GM12892 (cell line): ENCODE results near the gene E2F3.
"Not testable (repeated sequence)": the region's sequence is repeated elsewhere in the genome, so short reads cannot be mapped to it uniquely, and the experiment has no call there.

Source experiments
- DNase-seq: peaks from one replicate; pipeline ENCODE4 v3.0.0; 2011; ENCODE audit not compliant: insufficient read length
- FAIRE-seq: peaks from 2 replicates; lab custom pipeline; 2011; peaks lifted over from hg19 to GRCh38; lab: Jason Lieb, UNC
- POLR2A ChIP-seq: IDR thresholded peaks from 2 replicates; pipeline ENCODE4 v1.6.1; 2011; ENCODE audit warnings: low read depth, low read length, control low read depth
- POLR2AphosphoS5 ChIP-seq: IDR thresholded peaks from 2 replicates; pipeline ENCODE4 v1.6.1; 2011; ENCODE audit warnings: low read depth, low read length, control low read depth
- TAF1 ChIP-seq: IDR thresholded peaks from 2 replicates; pipeline ENCODE4 v1.6.1; 2011; ENCODE audit warnings: low read depth, mild to moderate bottlenecking, control low read depth, low read length, borderline replicate concordance

Gene E2F3

GRCh38 chr6:20479526-20479925 is 77.8 kb downstream of the E2F3 start:
- DNase-seq (no peak), FAIRE-seq (no peak)
- TF ChIP-seq TAF1 (no peak), POLR2A (no peak), POLR2AphosphoS5 (no peak)

DNA sequence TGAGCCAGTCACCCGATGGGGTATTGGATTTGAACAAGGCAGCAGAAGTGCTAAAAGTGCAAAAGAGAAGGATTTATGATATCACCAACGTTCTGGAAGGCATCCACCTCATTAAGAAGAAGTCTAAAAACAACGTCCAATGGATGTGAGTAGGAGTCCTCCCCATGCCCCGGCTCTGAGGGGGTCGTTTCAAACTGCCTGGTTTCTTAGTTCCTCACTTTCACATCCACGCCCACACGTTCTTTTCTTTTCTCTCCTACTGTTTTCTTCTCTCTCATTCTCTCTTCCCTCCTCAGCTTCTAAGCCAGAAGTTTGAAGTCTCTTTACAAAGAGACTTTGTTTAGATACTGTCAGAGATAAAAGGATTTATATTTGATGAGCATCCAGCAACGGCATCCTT is 79.6 kb downstream of the E2F3 start:
- FAIRE-seq (no peak), DNase-seq (no peak)

GRCh38 chr6:20483887-20484497 is 82.3 kb downstream of the E2F3 start:
- FAIRE-seq, result no peak
- DNase-seq, result no peak
- no peak for TF ChIP-seq POLR2AphosphoS5
- TF ChIP-seq TAF1, result no peak
- no peak for TF ChIP-seq POLR2A

More for the DNA sequence above, 79.6 kb downstream of the E2F3 start:
- TF ChIP-seq TAF1 (no peak), POLR2A (no peak), POLR2AphosphoS5 (no peak)

GRCh38 chr6:20486641-20487040 is 85.0 kb downstream of the E2F3 start:
- FAIRE-seq (no peak), DNase-seq (no peak)
- TF ChIP-seq POLR2AphosphoS5 (no peak), POLR2A (no peak), TAF1 (no peak)

- DNase-seq (no peak), FAIRE-seq (no peak)
- TF ChIP-seq POLR2AphosphoS5 (no peak), TAF1 (no peak), POLR2A (no peak)
Observed at GRCh38 chr6:20487669-20488375, 86.1 kb downstream of the E2F3 start.

DNA sequence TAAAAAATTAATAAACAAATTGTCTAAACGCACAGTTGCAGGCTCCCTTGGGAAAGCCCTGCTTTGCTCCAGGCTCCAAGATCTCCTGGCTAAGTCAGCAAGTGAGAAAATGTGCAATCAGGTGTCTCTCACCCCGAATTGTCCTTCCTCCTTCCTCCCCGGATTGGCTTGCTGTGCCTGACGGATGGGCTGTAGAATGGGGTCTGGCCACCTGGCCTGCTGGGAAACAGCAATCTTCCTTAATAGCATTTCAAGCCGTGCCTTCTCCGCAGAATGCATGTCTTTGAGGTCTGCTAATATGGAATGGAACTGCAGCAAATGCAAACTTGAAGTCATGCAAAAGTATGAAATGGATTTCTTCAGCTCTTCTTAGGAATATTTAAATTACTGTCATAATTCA is 88.9 kb downstream of the E2F3 start:
- FAIRE-seq (no peak), DNase-seq (no peak)
- no peak for TF ChIP-seq POLR2A
- TF ChIP-seq POLR2AphosphoS5, result no peak
- no peak for TF ChIP-seq TAF1

DNA sequence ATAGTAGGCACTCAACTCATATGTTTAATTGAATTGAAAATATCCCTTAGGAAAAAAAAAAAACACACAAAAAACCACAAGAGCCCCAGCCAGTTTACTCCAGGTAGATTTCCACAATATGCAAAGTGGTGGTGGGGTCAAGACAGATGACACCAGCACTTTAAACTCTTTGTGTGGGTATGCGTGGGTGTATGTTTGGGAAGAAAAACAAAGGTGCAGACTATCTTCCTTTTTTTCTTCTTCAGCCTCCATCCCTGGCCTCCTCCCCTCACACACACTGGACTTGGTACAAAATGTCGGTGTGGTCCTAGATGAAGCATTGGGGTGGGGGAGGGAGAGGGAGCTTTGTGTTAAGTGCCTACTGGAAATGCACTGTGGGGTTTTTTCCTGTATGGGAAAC is 90.4 kb downstream of the E2F3 start:
- FAIRE-seq, result no peak
- no peak for TF ChIP-seq POLR2AphosphoS5
- DNase-seq, result no peak

- FAIRE-seq (no peak), DNase-seq (no peak)
- TF ChIP-seq POLR2AphosphoS5 (no peak), POLR2A (no peak), TAF1 (no peak)
Observed at GRCh38 chr6:20497216-20498040, 95.7 kb downstream of the E2F3 start.

DNA sequence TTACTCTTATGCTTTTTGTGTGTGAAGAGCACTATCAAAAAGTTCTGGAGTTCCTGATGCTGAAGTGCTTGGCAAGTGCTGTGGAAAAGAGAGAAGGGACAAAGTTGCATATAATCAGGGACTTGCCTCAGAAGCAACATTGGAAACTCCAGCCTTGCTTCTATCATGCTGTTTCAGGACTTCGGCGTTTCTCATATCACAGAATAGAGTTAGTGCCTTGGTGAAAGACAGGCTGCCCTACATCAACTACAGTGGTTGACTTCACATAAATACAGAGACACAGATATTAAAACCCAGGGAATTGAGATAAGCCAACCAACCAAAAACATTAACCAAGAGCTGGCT is 96.3 kb downstream of the E2F3 start:
- FAIRE-seq (no peak), DNase-seq (no peak)
- TF ChIP-seq TAF1, result no peak
- no peak for TF ChIP-seq POLR2A
- no peak for TF ChIP-seq POLR2AphosphoS5

DNA sequence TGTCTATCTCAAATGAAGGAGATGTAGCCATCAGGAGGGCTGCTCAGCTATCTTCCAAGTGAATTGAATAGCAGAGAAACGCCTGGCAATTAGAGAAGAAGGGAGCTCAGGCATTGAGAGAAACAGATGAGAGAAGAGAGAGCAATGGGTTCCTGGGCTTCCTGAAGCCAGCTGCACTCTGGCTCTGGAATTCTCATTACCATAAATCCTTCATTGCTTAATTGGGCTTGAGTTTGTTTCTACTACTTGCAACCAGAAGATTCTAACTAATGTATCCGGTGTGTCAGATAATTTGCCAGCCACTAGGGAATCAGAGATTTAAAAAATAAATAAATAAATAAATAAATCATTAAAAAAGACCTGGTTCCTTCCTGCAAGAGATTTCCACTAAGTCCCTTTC is 107.5 kb downstream of the E2F3 start:
- DNase-seq, result no peak
- no peak for TF ChIP-seq TAF1
- no peak for FAIRE-seq

DNA sequence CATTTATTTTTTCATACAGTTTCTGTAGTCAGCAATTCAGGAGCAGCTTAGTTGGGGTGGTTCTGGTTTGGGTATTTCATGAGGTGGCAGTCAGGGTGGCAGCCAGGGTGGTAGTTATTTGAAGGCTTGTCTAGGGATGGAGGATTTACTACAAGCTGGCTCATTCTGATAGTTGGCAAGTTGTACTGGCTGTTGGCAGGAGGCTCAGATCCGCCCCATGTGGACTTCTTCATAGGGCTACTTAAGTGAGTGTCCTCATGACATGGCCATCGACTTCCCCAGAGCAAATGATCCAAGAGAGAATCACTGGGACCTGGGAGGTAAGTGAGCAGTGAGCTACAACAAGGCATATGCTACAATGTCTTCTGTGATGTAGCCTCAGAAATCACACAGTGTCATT is 110.2 kb downstream of the E2F3 start:
- no peak for FAIRE-seq
- DNase-seq, result no peak
- no peak for TF ChIP-seq POLR2A
- TF ChIP-seq TAF1, result no peak
- TF ChIP-seq POLR2AphosphoS5, result no peak

GRCh38 chr6:20525208-20525607 is 123.5 kb downstream of the E2F3 start:
- not testable (repeated sequence) for FAIRE-seq

DNA sequence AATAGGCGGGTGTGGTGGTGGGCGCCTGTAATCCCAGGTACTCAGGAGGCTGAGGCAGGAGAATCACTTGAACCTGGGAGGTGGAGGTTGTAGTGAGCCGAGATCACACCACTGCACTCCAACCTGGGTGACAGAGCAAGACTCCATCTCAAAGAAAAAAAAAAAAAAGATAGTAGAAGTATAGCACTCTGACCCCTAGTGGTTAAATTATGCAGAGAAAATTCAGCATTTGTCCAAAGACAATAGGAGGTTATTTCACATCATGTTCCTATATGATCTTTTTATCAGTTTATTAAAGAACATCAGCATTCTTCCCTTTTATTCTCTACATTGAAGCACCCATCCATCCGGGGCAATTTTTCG is 127.4 kb downstream of the E2F3 start:
- FAIRE-seq, DNase-seq: not testable (repeated sequence)

More at GRCh38 chr6:20525208-20525607, 123.5 kb downstream of the E2F3 start:
- not testable (repeated sequence) for DNase-seq
